H9 (cell line): ENCODE measurements around the gene ATG7. TPM values are rescaled to one million over a fixed set of nuclear protein-coding genes. Genes with fewer than 3 reads are reported as not detected.

Experiments
- DNase-seq: peaks from one replicate; pipeline ENCODE4 v3.0.0-alpha.2; 2017
- H2AFZ ChIP-seq: one replicate; pipeline ENCODE4 v1.6.1; 2013; ENCODE audit warnings: mild to moderate bottlenecking, low read length, control low read depth, moderate library complexity
- H2AK5ac ChIP-seq: 2 replicates; pipeline ENCODE4 v1.6.1; 2013; ENCODE audit warnings: low read length, control low read depth, mixed read lengths; ENCODE audit not compliant: insufficient read length
- H2BK120ac ChIP-seq: one replicate; pipeline ENCODE4 v1.6.1; 2013; ENCODE audit warnings: low read depth, mild to moderate bottlenecking, low read length, control low read depth, inconsistent platforms; ENCODE audit not compliant: poor library complexity, severe bottlenecking
- H2BK12ac ChIP-seq: 2 replicates; pipeline ENCODE4 v1.6.1; 2013; ENCODE audit warnings: low read length, control low read depth, mixed read lengths, low read depth; ENCODE audit not compliant: insufficient read length
- H2BK15ac ChIP-seq: 2 replicates; pipeline ENCODE4 v1.6.1; 2013; ENCODE audit warnings: low read depth, low read length, control low read depth
- H2BK20ac ChIP-seq: one replicate; pipeline ENCODE4 v1.6.1; 2013; ENCODE audit warnings: low read depth, mild to moderate bottlenecking, low read length, control low read depth, inconsistent platforms; ENCODE audit not compliant: poor library complexity, severe bottlenecking
- H2BK5ac ChIP-seq: 2 replicates; pipeline ENCODE4 v1.6.1; 2013; ENCODE audit warnings: low read length, control low read depth, mixed read lengths; ENCODE audit not compliant: insufficient read length
- H3K14ac ChIP-seq: 2 replicates; pipeline ENCODE4 v1.6.1; 2013; ENCODE audit warnings: low read length, control low read depth; ENCODE audit not compliant: insufficient read depth
- H3K18ac ChIP-seq: 2 replicates; pipeline ENCODE4 v1.6.1; 2013; ENCODE audit warnings: low read depth, mild to moderate bottlenecking, mixed read lengths, low read length, control low read depth; ENCODE audit not compliant: insufficient read length
- H3K23ac ChIP-seq: 2 replicates; pipeline ENCODE4 v1.6.1; 2013; ENCODE audit warnings: low read length, control low read depth, mixed read lengths, low read depth; ENCODE audit not compliant: insufficient read length
- H3K23me2 ChIP-seq: 2 replicates; pipeline ENCODE4 v1.6.1; 2013; ENCODE audit warnings: low read depth, mild to moderate bottlenecking, mixed read lengths, low read length, control low read depth; ENCODE audit not compliant: insufficient read length, poor library complexity, severe bottlenecking
- H3K27ac ChIP-seq: 2 replicates; pipeline ENCODE4 v1.5.1; 2013; ENCODE audit warnings: low read length, control low read depth, mixed read lengths, low read depth; ENCODE audit not compliant: insufficient read length
- H3K27me3 ChIP-seq: 2 replicates; pipeline ENCODE4 v1.6.1; 2013; ENCODE audit warnings: low read length, control low read depth, inconsistent platforms; ENCODE audit not compliant: insufficient read depth
- H3K4ac ChIP-seq: 2 replicates; pipeline ENCODE4 v1.6.1; 2013; ENCODE audit warnings: low read depth, mild to moderate bottlenecking, control low read depth, inconsistent platforms, low read length, moderate library complexity
- H3K4me1 ChIP-seq: 2 replicates; pipeline ENCODE4 v1.6.1; 2013; ENCODE audit warnings: low read length, control low read depth, inconsistent platforms; ENCODE audit not compliant: insufficient read depth
- H3K4me2 ChIP-seq: 2 replicates; pipeline ENCODE4 v1.6.1; 2013; ENCODE audit warnings: low read length, control low read depth, mixed read lengths; ENCODE audit not compliant: insufficient read length, insufficient read depth
- H3K56ac ChIP-seq: 2 replicates; pipeline ENCODE4 v1.6.1; 2013; ENCODE audit warnings: low read depth, mild to moderate bottlenecking, mixed read lengths, low read length, control low read depth; ENCODE audit not compliant: insufficient read length
- H3K79me1 ChIP-seq: 2 replicates; pipeline ENCODE4 v1.6.1; 2013; ENCODE audit warnings: low read depth, mild to moderate bottlenecking, moderate library complexity, low read length, control low read depth, inconsistent platforms; ENCODE audit not compliant: insufficient read depth, poor library complexity, severe bottlenecking
- H3K79me2 ChIP-seq: 2 replicates; pipeline ENCODE4 v1.6.1; 2013; ENCODE audit warnings: low read length, control low read depth, inconsistent platforms; ENCODE audit not compliant: insufficient read depth
- H3K9ac ChIP-seq: 2 replicates; pipeline ENCODE4 v1.6.1; 2013; ENCODE audit warnings: low read length, control low read depth, mixed read lengths; ENCODE audit not compliant: insufficient read length; ENCODE audit errors: extremely low read depth
- H3K9me3 ChIP-seq: one replicate; pipeline ENCODE4 v1.6.1; 2013; ENCODE audit warnings: low read depth, low read length, inconsistent platforms; ENCODE audit not compliant: control insufficient read depth
- H3T11ph ChIP-seq: one replicate; pipeline ENCODE4 v1.6.1; 2013; ENCODE audit warnings: mild to moderate bottlenecking, low read length, control low read depth, inconsistent platforms
- H4K20me1 ChIP-seq: one replicate; pipeline ENCODE4 v1.6.1; 2013; ENCODE audit not compliant: control insufficient read depth, insufficient read length, insufficient read depth
- H4K5ac ChIP-seq: 2 replicates; pipeline ENCODE4 v1.6.1; 2013; ENCODE audit warnings: low read depth, mild to moderate bottlenecking, mixed read lengths, low read length, control low read depth; ENCODE audit not compliant: insufficient read length
- H4K8ac ChIP-seq: replicated peaks from 2 replicates; pipeline ENCODE4 v1.6.1; 2013; ENCODE audit warnings: low read length, control low read depth, mixed read lengths, low read depth; ENCODE audit not compliant: insufficient read length
- H4K91ac ChIP-seq: 2 replicates; pipeline ENCODE4 v1.6.1; 2013; ENCODE audit warnings: low read depth, mild to moderate bottlenecking, moderate library complexity, mixed read lengths, low read length, control low read depth; ENCODE audit not compliant: insufficient read length
- H3K27ac Mint-ChIP-seq, 3 experiments: 2 replicates in 2 of 3; 3 replicates in 1 of 3; pipeline ENCODE4 v1.8.0; 2020 to 2021; ENCODE audit warnings: mixed read lengths in 3 of 3, mild to moderate bottlenecking in 1 of 3, moderate library complexity in 1 of 3
- H3K27me3 Mint-ChIP-seq: 2 replicates; pipeline ENCODE4 v1.8.0; 2021; ENCODE audit warnings: low read depth, mild to moderate bottlenecking, moderate library complexity, mixed read lengths
- H3K36me3 Mint-ChIP-seq, 3 experiments: 2 replicates in 2 of 3; 3 replicates in 1 of 3; pipeline ENCODE4 v1.8.0; 2020 to 2021; ENCODE audit warnings: low read depth in 3 of 3, mixed read lengths in 3 of 3; ENCODE audit not compliant: insufficient read depth in 1 of 3
- H3K4me1 Mint-ChIP-seq, 2 experiments: 2 replicates each; pipeline ENCODE4 v1.8.0; 2020; ENCODE audit warnings: mixed read lengths in 2 of 2
- H3K4me3 Mint-ChIP-seq, 2 experiments: 2 replicates in 1 of 2; 3 replicates in 1 of 2; pipeline ENCODE4 v1.8.0; 2020 to 2021; ENCODE audit warnings: mild to moderate bottlenecking in 2 of 2, mixed read lengths in 2 of 2, moderate library complexity in 1 of 2
- H3K9me3 Mint-ChIP-seq, 2 experiments: 2 replicates in 1 of 2; 3 replicates in 1 of 2; pipeline ENCODE4 v1.8.0; 2020; ENCODE audit warnings: mild to moderate bottlenecking in 2 of 2, mixed read lengths in 2 of 2, moderate library complexity in 1 of 2
- CTCF ChIP-seq: fragments of 200-600 bp; sonication (generic); conservative IDR thresholded peaks from 3 replicates; pipeline ENCODE4 v1.8.0; 2021; ENCODE audit warnings: antibody characterized with exemption, mild to moderate bottlenecking
- WGBS: extraction: QIAGEN DNeasy Blood & Tissue Kit; methylation state at CpG from one replicate; pipeline ENCODE4 v1.1.7; 2013; ENCODE audit warnings: missing lambda C conversion rate, low lambda C conversion rate, mixed read lengths; ENCODE audit not compliant: insufficient read length; ENCODE audit errors: extremely low coverage; 5-methylcytosine and 5-hydroxymethylcytosine counted together
- total RNA-seq: library from RNA; stranded (reverse); gene quantifications from 2 replicates; pipeline ENCODE4 v1.2.1, GENCODE V29; 2021

Gene ATG7
- total RNA-seq, 1 experiment from 2014 or later: 17.9 TPM

- no peaks in the 10 kb centered on the region for H3K79me2 ChIP-seq
- H3K4me3 Mint-ChIP-seq: no peak overlapping the region
- no CpG with 5 or more reads among the region's 2 CpGs for WGBS
These were observed 95.0 kb downstream of the ATG7 start for GRCh38 chr3:11367143-11367693.

More at GRCh38 chr3:11367143-11367693, 95.0 kb downstream of the ATG7 start:
- no peak overlapping the region for H4K8ac ChIP-seq
- no peak overlapping the region for H3T11ph ChIP-seq
- no peaks in the 10 kb centered on the region for H3K27me3 ChIP-seq
- H3K36me3 Mint-ChIP-seq: peaks cover 0 to 16% (median 16%) of the 10 kb centered on the region in 3 experiments; a peak in 3 of 7 replicates
- H2BK5ac ChIP-seq: no peak overlapping the region
- peaks cover 12 to 25% of the 10 kb centered on the region in 2 experiments for H3K4me1 Mint-ChIP-seq
- no peak overlapping the region for H2BK15ac ChIP-seq
- no peak overlapping the region for H3K18ac ChIP-seq
- no peaks in the 10 kb centered on the region for H3K9me3 ChIP-seq
- no peaks in the 10 kb centered on the region for H4K20me1 ChIP-seq
- DNase-seq: no peak
- H2AFZ ChIP-seq: no peak overlapping the region
- no peak overlapping the region for H3K23ac ChIP-seq
- peak overlapping the region; percentile 73 to 92 (median 90); a peak in 6 of 7 replicates for H3K27ac Mint-ChIP-seq
- no peak overlapping the region for H4K5ac ChIP-seq
- no peak overlapping the region for H3K9ac ChIP-seq
- H4K91ac ChIP-seq: no peak overlapping the region
- H3K4me1 ChIP-seq: no peaks in the 10 kb centered on the region
- no peak overlapping the region for H2AK5ac ChIP-seq
- no peaks in the 10 kb centered on the region for H3K9me3 Mint-ChIP-seq
- H3K14ac ChIP-seq: no peak overlapping the region; the same call in 1 of the 2 replicates
- H3K4ac ChIP-seq: no peak overlapping the region
- no peaks in the 10 kb centered on the region for H3K23me2 ChIP-seq
- TF ChIP-seq CTCF: no peak
- H3K27ac ChIP-seq: no peak overlapping the region
- no peaks in the 10 kb centered on the region for H3K79me1 ChIP-seq
- H2BK12ac ChIP-seq: no peak overlapping the region
- H3K4me2 ChIP-seq: no peak overlapping the region
- no peak overlapping the region for H2BK120ac ChIP-seq
- H3K27me3 Mint-ChIP-seq: no peaks in the 10 kb centered on the region
- no peak overlapping the region for H2BK20ac ChIP-seq
- H3K56ac ChIP-seq: no peak overlapping the region
